Ovary (tissue), 9 donors: Measurements from ENCODE around the gene ALLC. TPM values are rescaled to one million over a fixed set of nuclear protein-coding genes. Genes with fewer than 3 reads are reported as not detected.

Experiments
- DNase-seq, 5 donors: peaks; one replicate each; pipeline ENCODE4 v3.0.0-alpha.2; 2019 to 2020
- H3K27ac ChIP-seq, 2 donors: fragments of 200-600 bp; one replicate each; pipeline versions ENCODE4 v1.5.1 to v1.8.0; 2019 to 2022
- H3K27me3 ChIP-seq: fragments of 200-600 bp; one replicate; pipeline ENCODE4 v1.8.0; 2022
- H3K36me3 ChIP-seq: fragments of 200-600 bp; sonication (generic); one replicate; pipeline ENCODE4 v1.5.1; 2019
- H3K4me1 ChIP-seq: one replicate; pipeline ENCODE4 v1.8.1; 2013; ENCODE audit warnings: mild to moderate bottlenecking, moderate library complexity; ENCODE audit not compliant: insufficient read depth
- H3K4me3 ChIP-seq: fragments of 200-600 bp; sonication (generic); one replicate; pipeline ENCODE4 v1.5.1; 2017
- H3K9me3 ChIP-seq, 2 donors: fragments of 200-600 bp in 1 of 2; sonication (generic) in 1 of 2; one replicate each; pipeline versions ENCODE4 v1.5.1 to v1.8.1; 2013 to 2019; ENCODE audit warnings: mild to moderate bottlenecking in 1 of 2, moderate library complexity in 1 of 2
- EP300 ChIP-seq: sonication (generic); formaldehyde crosslinking; IDR thresholded peaks from one replicate; pipeline ENCODE4 v1.6.1; 2017; ENCODE audit warnings: antibody characterized with exemption
- POLR2A ChIP-seq: fragments of 450-650 bp; IDR thresholded peaks from one replicate; pipeline ENCODE4 v1.6.1; 2017; ENCODE audit warnings: antibody characterized with exemption, mild to moderate bottlenecking, moderate library complexity
- WGBS, 3 donors: extraction: QIAGEN DNeasy Blood & Tissue Kit in 1 of 3; methylation state at CpG; one replicate each; pipeline versions ENCODE4 v1.1.5 to v1.1.7; 2013 to 2017; 5-methylcytosine and 5-hydroxymethylcytosine counted together
- intact Hi-C, 4 donors: fragments of 100-400 bp; cut with DNase I; formaldehyde crosslinking; loops; one replicate each; pipeline versions ENCODE4 v1.11.0 to v1.15.1; 2022 to 2023
- polyA plus RNA-seq, 2 donors: library from polyadenylated mRNA; stranded (reverse); fragments of 200-250 nt in 1 of 2; fragments of 350-450 nt in 1 of 2; fragmentation: Illumina TruSeq in 1 of 2; extraction: RNeasy Lipid Tissue Mini Kit (QIAGEN cat#74804) in 1 of 2; gene quantifications; one replicate each; pipeline ENCODE4 v1.2.3, GENCODE V29; 2013 to 2014
- total RNA-seq, 7 donors: library from RNA; depleted of rRNA in 2 of 7; stranded (reverse); fragments of >200 nt in 2 of 7; fragmentation: NEBNext Ultra II Directional in 3 of 7; extraction: Animal tissue kit (Norgen Biotek cat#: 25700) in 3 of 7; gene quantifications; one replicate each; pipeline versions ENCODE4 v1.1.0 to v1.2.4, GENCODE V29; 2016 to 2023
- TF ChIP-seq, protein P1 (sequence below), 3 donors: fragments of 450-650 bp in 2 of 3; fragments of 200-600 bp in 1 of 3; IDR thresholded peaks; one replicate each; pipeline versions ENCODE4 v1.5.1 to v1.8.0; 2016 to 2022; ENCODE audit warnings: antibody characterized with exemption in 3 of 3, mild to moderate bottlenecking in 1 of 3
- donor health status: DM: no; HTN: no; CAD: no; lungs with moderate emphysema.
- donor health status: DM: no; HTN: no; CAD: no.
- donor health status: Bipolar disorder and iron deficiency.
- donor health status: DM: yes; HTN: yes; CAD: no.
- donor health status: DM: no; HTN: no; CAD: no.
- donor health status: DM: yes; HTN: yes; CAD: no.

Gene ALLC
- total and polyA plus RNA-seq, 9 donors = 0.20 to 1.2 (median 0.76) TPM; not detected in 5

DNA sequence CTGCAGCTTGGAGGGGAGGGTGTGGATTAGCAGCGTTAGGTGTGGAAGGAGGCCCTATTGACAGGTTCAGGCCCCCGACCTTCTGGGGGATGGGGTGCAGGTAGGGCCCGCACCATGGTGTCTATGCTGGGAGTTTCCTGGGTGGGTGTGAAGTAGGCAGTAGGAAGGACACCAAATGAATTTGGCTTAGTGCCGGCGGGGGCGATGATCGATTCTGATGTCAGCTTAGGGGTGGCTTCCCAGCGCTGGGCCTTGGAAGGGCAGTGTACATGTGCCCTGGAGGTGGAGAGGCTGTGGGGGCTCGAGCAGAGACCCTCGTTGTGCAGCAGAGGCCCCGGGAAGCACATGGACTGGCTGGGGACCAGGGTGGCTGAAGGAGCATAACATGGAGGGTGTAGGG lies 67.0 kb downstream of the ALLC start:
- WGBS, 3 donors = 73 to 93% (median 86%) methylated on average over 11 of the region's 11 CpGs
- Histone ChIP-seq H3K36me3 (no peaks in the 10 kb centered on the region), H3K4me3 (no peak overlapping the region), H3K9me3 (no peaks in the 10 kb centered on the region), H3K27me3 (no peaks in the 10 kb centered on the region), H3K27ac (no peak overlapping the region), H3K4me1 (peaks cover 3% of the 10 kb centered on the region)
- TF ChIP-seq, protein P1, sequence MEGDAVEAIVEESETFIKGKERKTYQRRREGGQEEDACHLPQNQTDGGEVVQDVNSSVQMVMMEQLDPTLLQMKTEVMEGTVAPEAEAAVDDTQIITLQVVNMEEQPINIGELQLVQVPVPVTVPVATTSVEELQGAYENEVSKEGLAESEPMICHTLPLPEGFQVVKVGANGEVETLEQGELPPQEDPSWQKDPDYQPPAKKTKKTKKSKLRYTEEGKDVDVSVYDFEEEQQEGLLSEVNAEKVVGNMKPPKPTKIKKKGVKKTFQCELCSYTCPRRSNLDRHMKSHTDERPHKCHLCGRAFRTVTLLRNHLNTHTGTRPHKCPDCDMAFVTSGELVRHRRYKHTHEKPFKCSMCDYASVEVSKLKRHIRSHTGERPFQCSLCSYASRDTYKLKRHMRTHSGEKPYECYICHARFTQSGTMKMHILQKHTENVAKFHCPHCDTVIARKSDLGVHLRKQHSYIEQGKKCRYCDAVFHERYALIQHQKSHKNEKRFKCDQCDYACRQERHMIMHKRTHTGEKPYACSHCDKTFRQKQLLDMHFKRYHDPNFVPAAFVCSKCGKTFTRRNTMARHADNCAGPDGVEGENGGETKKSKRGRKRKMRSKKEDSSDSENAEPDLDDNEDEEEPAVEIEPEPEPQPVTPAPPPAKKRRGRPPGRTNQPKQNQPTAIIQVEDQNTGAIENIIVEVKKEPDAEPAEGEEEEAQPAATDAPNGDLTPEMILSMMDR (IDR thresholded peaks at IDR 0.05) = no peak
- TF ChIP-seq POLR2A = no peak
- no peak for TF ChIP-seq EP300
- no peak for DNase-seq
- intact Hi-C loops = no loop called here

- peaks cover 3% of the 10 kb centered on the region for H3K4me1 ChIP-seq
- no peak overlapping the region for H3K27ac ChIP-seq
- no peak for DNase-seq
- 79 to 84% (median 80%) methylated on average over 17 to 23 of the region's 23 CpGs for WGBS, 3 donors
- intact Hi-C loops = no loop called here
- H3K4me3 ChIP-seq = no peak overlapping the region
- H3K9me3 ChIP-seq = no peaks in the 10 kb centered on the region
- no peaks in the 10 kb centered on the region for H3K36me3 ChIP-seq
- TF ChIP-seq, protein P1 (IDR thresholded peaks at IDR 0.05) = no peak
- TF ChIP-seq POLR2A (no peak), EP300 (no peak)
- no peaks in the 10 kb centered on the region for H3K27me3 ChIP-seq
Observed at GRCh38 chr2:3725458-3726250, 67.7 kb downstream of the ALLC start.

- 91 to 95% (median 94%) methylated on average over 10 of the region's 10 CpGs for WGBS, 3 donors
- Histone ChIP-seq H3K4me3 (no peak overlapping the region), H3K27ac (no peak overlapping the region), H3K27me3 (no peaks in the 10 kb centered on the region), H3K9me3 (no peaks in the 10 kb centered on the region), H3K36me3 (no peaks in the 10 kb centered on the region), H3K4me1 (peaks cover 3% of the 10 kb centered on the region)
- intact Hi-C loops = no loop called here
- TF ChIP-seq EP300 = no peak
- no peak for TF ChIP-seq POLR2A
- TF ChIP-seq, protein P1 (IDR thresholded peaks at IDR 0.05) = no peak
- no peak for DNase-seq
Observed at GRCh38 chr2:3726511-3726910, 68.5 kb downstream of the ALLC start.

GRCh38 chr2:3727397-3728045 lies 69.5 kb downstream of the ALLC start:
- no peak for TF ChIP-seq EP300
- TF ChIP-seq POLR2A = no peak
- TF ChIP-seq, protein P1 (IDR thresholded peaks at IDR 0.05) = no peak
- DNase-seq = no peak
- intact Hi-C loops = no loop called here
- H3K36me3 ChIP-seq = no peaks in the 10 kb centered on the region
- H3K4me3 ChIP-seq = no peak overlapping the region
- H3K27me3 ChIP-seq = no peaks in the 10 kb centered on the region
- peaks cover 3% of the 10 kb centered on the region for H3K4me1 ChIP-seq
- no peak overlapping the region for H3K27ac ChIP-seq
- WGBS, 3 donors = 16 to 27% (median 18%) methylated on average over 12 of the region's 12 CpGs
- no peaks in the 10 kb centered on the region for H3K9me3 ChIP-seq
